ENCODE data around the gene RSKR.
"Not testable (repeated sequence)": the region's sequence is repeated elsewhere in the genome, so short reads cannot be mapped to it uniquely, and the experiment has no call there.

Gene RSKR

GRCh38 chr17:28576758-28577465 is 37.1 kb downstream of the RSKR start, which contains the start of gene ALDOC:
Gene ALDOC (minus strand): TSS chr17:28576895. CDS start chr17:28575532, 1,363 bp downstream.
- DNase-seq, result no peak

GRCh38 chr17:28576016-28576415 is 38.0 kb downstream of the RSKR start:
- not testable (repeated sequence) for DNase-seq

GRCh38 chr17:28575126-28575795 is 38.7 kb downstream of the RSKR start:
- no peak for DNase-seq

GRCh38 chr17:28574526-28574925 is 39.5 kb downstream of the RSKR start:
- no peak for DNase-seq

DNA sequence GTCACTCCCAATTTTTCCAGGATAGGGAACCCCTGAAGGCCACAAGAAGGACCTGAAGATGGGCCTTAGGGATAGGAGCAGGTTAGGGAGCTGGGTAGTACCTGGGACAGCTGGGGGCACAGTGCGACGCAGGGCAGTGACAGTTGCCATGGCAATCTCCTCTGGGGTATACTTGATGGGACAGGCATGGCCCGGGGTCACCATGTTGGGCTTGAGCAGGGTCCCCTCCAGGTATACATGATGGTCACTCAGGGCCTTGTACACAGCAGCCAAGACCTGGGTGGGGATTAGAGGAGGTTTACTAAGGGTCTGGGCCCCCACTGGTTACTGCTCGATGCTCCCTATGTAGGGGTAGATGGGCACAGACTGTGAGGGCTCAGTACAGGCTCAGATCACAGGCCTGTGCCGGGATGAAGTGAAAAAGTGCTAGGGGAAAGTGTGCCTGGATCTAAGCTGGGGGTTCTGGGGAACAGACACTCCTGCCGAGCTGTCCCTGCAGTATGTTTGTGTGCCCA is 40.0 kb downstream of the RSKR start:
- no peak for DNase-seq

DNA sequence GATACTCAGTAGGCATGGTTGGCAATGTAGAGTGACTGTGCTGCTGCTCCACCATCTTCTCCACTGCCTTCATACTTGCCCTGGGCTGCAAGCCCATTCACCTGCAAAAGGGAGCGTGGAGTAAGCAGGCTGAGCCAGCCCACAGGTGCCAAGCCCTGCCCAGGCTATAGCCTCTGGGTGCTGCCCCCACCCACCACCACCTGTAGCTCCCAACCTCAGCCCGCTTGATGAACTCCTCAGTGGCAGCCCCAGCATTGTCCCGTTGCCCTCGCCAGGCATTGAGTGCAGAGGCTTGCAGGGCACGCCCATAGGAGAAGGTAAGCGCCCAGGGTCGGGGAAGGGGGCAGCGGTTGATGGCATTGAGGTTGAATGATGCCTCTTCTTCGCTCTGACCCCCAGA is 40.5 kb downstream of the RSKR start:
- no peak for DNase-seq

DNA sequence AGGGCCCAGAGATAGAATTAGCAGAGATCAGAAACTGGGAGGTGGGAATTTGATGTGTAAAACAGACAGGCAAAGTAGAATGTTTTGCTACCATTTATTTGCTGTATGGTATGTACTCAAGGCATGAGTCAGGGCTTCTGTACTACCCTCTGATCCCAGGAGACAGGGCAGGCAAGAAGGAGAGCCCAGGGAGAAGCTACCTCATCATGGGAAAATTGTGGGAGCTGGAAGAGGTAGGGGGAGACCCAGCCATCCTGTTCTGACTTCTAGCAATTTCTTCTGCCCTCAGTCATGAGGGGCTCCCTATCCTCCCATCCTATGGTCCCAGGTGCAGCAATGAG is 41.0 kb downstream of the RSKR start:
- DNase-seq, result no peak

- DNase-seq, result no peak
These were observed 41.5 kb downstream of the RSKR start for GRCh38 chr17:28572259-28573039.

GRCh38 chr17:28571361-28572122 is 42.4 kb downstream of the RSKR start, which contains the start of gene PIGS:
Gene PIGS (minus strand): TSS chr17:28571524. CDS start chr17:28571496, 28 bp downstream.
- peak; percentile 43 for DNase-seq

DNA sequence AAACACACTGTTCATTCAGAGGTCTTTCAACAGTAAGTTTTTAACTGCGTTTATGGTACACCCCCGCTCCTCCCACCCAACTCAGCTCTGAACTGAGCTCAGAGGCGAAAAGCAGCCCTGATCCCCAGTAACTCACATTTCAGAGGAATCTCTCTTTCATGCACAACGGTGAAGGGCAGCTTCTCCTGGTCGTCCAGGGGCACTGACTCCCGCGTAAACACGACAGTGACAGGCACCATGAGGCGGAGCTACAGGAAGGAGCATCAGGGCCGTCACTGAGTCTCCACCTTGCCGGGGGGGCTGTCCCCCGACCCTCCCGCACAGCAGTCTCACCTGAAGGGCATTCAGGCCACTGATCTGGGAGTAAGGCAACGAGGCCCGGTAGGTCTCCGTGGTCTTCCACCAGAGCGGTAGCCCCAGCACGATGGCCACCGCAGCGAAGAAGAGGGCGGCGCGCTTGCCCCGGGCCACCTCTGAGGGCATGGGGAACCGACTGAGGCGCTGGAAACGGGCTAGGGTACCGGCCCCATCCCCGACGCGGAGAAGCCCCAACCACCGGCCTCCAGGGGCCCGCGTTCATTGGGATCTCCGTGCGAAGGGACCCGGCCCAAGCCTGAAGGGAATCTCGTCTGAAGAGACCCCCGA is 43.1 kb downstream of the RSKR start:
- no peak for DNase-seq

- DNase-seq, result no peak
These were observed 44.5 kb downstream of the RSKR start for GRCh38 chr17:28569446-28569845.

DNA sequence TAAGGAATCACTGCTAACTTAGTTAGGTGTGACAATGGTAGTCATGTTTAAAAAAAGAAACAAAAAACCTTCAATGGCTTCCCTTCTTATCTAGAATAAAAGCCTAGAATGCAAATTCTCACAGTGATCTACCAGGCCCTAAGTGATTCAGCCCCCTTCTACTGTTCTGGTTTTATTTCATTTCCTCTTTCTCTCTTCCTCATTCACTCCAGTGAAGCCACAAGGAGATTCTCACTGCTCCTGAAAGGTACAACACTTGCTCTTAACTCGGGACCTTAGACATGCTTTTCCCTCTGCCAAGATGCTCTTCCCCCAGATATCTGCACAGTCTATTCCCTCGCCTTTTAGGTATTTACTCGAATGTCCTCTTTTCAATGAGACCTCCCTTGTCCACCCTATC is 46.4 kb downstream of the RSKR start:
- peak; percentile 20 for DNase-seq

DNA sequence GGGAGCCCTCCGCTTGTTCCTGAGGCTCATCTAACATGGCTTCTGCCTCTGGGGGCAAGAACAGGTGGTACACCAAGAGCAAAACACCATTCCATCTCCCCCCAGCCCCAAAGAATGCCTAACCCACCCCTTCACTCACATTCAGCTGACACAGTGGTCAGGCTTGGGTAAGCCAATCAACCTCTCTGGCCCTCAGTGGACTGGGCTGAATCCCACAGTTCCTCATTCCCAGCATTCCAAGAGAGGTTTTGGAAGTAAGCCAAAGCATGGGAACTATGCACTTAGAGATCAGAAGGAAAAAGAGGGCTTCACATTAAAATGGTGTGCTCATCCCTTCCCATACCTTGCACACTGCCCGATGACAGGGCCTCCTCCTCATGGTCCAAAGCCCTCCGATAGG is 50.5 kb downstream of the RSKR start:
- DNase-seq, result no peak

Measured in GF-D8 (cell line).